Globus pallidus (tissue), 1 donor: ENCODE measurements around the gene SELENBP1.
"Not testable (repeated sequence)": the region's sequence is repeated elsewhere in the genome, so short reads cannot be mapped to it uniquely, and the experiment has no call there.

Source experiments
- DNase-seq: peaks from one replicate; pipeline ENCODE4 v3.0.0-alpha.2; 2015; ENCODE audit warnings: low spot score

Gene SELENBP1

DNA sequence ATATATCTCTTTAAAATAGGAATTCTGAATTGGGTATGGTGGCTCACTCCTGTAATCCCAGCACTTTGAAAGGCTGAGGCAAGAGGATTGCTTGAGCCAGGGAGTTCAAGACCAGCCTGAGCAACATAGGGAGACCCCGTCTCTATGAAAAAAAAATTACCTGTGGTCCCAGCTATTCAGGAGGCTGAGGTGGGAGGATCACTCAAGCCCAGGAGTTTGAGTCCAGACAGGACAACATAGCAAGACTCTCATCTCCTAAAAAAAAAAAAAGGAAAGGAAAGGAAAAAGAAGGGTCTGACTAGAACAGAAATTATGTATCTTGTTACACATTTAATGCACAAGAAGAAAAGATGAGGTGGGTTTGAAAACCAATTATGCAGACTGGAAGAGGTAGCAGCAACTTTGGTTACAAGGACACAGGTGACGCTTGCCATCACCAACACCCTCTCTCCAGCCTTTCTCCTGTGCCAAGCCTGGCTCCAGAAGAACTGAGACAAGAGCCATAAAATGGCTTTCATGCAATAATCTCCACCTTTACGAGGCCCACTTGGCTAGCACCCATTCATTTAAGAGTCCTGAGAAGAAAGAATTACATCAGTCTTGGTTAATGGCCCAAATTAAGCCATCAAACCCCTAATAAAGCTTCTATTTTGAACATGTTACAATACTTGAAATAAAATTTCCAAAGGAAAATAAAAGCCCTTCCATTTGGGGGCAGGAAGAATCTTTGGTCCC is 4.8 kb upstream of the SELENBP1 start:
- DNase-seq, result no peak

DNA sequence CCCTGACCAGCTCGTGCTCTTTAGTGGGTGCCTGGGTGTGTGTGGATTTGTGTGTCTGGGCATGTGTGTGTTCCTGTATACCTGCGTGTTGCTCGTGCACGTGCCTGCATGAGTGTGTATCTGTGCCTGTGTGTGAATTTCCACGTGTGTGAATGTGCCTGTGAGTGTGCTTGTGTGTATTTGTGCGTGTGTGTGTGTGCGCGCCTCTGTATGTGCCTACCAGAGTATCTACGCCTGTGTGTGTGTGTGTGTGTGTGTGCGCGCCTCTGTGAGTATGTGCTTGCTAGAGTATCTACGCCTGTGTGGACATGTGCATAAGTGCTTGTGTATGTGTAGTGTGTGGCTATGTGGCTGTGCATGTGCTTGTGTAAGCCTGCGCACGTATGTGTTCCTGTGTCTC is 691 bp upstream of the SELENBP1 start:
- no peak for DNase-seq

DNA sequence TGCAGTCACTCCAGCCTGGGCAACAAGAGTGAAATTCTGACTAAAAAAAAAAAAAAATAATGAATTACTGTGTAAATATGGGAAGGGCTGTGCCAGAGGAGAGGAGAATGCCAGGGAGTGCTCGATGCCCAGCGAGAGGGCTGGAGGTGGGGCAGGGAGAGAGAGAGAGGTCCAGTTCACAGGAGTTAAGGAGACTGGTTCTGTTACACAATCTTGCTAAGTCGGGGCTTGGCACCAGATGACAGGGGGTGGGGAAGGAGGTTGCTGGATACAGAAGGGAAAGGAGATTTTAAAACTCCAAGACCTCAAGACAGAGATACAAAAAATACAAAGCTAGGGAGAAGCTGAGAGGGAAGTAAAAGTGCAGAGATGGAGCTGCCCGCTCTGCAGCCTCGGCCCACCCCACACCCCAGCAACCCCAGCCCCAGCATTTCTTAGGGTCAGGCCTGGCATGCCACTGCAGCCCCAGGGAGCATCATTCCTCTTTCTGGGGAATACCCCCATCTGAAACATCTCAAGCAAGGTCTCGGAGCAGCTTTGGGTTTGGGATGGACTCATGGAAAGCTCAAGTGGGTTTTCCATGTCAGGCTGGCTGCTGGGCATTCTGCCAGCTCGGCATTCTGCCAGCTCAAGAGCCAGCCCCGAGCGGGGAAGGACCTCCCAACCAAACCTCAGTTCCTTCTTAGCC is 991 bp downstream of the SELENBP1 start:
- DNase-seq, result peak; percentile 69

DNA sequence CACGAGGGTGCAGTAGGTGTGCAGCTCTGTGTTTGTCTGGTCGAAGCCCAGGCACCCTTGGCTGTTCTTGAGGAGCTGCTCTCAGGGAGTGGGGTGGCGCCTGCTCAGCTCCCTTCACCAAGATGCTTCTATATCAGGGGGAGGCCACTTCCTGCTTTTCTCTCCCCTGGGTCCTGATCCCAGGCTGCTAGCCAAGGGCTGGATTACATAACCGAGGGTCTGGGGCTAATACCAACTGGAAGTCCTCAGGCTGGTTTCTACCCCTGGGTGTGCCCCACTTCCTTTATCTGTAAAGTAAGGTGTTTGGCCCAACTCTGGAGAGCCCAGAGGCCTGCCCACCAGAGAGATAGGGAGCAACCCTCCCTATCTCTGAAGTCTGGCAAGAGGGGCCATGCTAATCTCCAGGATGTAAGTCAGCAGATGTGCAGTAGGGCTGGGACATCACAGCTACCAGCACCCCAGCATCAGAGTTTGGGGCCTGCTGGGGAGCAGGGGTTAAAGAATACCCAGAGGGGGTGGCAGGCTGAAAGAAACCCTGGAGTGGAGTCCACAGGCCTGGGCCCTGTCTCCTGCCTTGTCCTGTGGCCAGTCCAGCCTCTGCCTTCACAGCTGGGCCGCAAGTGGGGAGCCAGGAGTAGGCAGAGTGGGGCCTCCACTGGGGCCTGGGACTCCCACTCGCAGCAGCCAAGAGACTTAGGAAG is 2.1 kb downstream of the SELENBP1 start:
- DNase-seq, result no peak

DNA sequence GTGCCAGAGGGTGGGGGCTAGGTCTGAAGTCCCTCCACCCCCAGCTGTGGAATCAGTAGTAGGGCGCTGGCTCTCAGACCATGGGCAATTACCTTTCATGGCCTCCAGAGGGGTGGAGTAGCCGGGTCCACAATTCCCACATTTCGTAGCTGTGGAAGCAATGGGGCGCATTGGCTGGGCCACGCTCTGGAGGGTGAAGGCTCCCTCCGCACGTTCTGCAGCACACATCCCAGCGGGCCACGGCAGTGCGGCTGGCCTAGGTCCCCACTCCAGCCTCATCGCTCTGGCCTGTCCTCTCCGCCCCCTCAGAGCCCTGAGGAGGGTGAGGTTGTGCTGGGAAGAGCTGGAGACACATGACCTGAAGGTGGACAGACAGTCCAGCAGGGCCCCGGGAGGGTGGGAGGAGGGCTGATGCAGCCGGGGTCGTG is 2.9 kb downstream of the SELENBP1 start:
- DNase-seq, result no peak

DNA sequence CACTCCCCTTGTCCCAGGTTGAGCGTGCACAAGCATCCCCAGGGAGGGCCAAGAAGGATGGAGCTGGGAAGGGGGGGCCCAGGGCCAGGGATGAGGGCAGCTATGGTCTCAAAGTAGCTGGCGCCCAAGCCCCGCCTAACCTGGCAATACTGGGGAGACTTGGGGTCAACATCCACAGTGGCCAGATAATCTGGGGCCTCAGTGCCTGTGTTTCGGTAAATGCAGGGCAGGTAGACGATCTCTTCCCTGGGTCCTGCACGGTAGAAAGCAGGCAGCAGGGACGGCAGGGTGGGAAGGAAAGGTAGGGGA is 3.2 kb downstream of the SELENBP1 start:
- DNase-seq, result no peak

DNA sequence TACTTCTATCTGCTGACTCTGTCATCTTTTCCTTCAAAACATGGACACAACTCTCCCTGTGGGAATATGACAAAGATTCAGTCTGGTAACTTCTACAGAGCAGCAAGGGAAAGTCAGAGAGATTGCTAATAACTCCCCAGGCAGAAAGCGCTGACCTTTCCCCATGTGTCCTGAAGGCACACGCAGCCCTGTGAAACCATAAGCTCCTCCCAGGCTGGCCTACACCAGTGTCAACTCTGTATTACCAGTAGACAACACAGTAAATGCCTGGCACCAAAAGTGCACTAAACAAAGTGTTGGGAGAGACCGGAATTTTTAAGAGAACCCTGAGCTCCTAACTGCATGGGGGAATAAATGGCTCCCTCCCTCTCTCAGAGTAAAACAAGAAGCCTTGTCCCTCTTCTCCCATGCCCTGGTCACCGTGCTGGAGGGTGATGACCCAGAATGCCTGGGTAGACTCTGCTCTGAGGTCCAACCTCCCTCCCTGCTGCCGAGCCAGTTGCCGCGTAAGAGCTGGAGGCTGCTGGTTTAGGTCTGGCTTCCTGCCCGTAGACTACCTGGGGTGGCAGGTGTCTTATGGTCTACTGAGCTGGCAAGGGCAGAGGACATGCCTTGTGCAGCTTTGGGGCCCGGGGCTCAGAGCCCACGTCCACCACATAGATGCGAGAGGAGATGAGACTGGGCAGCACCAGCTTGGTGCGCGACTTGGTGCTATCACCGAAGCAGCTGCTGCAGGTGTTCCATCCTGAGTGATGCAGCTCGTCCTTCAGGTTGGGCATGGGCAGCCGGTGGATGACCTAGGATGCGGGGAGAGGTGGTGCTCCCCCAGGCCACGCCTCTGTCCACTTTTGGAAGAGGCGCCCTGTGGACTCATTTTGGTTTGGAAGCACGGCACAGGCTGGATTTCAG is 3.9 kb downstream of the SELENBP1 start:
- no peak for DNase-seq

- no peak for DNase-seq
Measured at GRCh38 chr1:151367658-151368392, 4.7 kb downstream of the SELENBP1 start.

GRCh38 chr1:151364996-151365395 is 7.5 kb downstream of the SELENBP1 start:
- no peak for DNase-seq

GRCh38 chr1:151362308-151363155 is 10.0 kb downstream of the SELENBP1 start:
- DNase-seq, result no peak

DNA sequence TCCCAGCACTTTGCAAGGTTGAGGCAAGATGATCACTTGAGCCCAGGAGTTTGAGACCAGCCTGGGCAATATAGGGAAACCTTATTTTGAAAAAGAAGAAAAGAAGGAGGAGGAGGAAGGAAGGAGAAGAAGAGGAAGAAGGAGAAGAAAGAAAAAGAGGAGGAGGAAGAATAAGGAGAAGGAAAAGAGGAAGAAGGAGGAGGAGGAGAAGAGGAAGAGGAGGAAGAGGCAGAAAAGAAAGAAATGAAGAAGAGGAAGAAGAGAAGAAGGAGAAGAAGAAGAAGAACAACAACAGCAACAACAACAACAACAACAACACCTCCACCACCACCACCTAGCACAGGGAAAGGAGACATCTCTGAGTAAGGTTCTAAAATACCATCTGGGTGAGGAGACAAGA is 10.6 kb downstream of the SELENBP1 start:
- DNase-seq, result no peak

DNA sequence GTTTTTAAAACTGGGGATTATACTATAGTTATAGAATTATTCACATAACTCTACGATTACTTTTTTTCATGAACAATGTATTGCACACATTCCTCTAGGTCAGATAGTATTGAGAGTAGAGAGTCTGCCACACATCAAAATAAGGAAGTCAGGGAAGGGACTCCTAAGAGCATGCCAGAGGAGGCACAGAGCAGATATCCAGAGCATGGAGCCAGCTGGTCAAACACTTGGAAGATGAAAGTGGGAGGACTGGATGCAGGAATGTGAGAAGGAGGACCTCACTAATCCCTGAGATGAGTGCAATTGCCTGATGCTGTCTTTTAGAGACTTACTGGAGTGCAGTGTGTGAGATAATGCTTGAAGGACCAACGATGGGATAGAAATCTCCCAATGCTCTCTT is 15.8 kb downstream of the SELENBP1 start:
- DNase-seq, result no peak

DNA sequence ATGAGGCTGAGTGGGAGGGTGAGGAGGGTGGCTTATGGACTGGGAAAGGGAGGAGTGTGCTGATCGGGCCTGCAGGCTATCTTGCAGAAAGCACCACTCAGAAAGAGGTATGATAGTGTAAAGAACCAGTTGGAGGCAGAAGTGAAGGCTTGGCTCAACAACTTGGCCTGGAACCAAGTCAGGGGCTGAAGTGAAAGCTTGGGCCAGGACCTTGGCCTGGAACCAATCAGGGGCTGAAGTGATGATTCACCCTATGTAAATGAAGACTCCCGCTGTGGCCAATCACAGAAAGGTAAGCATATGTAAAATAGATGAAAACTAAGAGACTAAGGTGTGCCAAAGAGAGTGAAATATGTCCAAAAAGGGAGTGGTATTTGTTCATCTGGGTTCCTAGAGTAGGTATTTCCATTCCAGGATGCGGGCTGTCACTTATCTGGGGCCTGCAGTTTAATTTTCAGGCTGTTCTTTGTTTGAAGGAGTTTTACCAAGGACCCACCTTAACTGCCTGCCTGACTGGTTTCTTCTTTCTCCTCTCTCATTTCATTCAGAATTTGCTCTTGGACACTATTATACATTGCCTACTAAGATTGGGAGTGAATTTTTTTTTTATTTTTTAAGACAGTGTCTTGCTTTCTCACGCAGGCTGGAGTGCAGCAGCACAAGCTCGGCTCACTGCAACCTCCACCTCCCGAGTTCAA is 20.3 kb downstream of the SELENBP1 start:
- no peak for DNase-seq

DNA sequence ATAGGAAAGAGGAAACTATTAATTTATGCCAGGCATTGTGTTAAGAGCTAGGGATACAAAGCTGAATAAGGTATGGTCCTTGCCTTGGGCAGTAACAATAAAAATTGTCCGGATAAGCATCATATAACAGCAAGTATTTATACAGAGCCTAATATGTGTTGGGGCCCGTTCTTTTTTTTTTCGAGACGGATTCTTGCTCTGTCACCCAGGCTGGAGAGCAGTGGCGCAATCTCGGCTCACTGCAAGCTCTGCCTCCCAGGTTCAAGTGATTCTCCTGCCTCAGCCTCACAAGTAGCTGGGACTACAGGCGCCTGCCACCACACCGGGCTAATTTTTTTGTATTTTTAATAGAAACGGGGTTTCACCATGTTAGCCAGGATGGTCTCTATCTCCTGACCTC is 22.2 kb downstream of the SELENBP1 start:
- DNase-seq, result not testable (repeated sequence)

DNA sequence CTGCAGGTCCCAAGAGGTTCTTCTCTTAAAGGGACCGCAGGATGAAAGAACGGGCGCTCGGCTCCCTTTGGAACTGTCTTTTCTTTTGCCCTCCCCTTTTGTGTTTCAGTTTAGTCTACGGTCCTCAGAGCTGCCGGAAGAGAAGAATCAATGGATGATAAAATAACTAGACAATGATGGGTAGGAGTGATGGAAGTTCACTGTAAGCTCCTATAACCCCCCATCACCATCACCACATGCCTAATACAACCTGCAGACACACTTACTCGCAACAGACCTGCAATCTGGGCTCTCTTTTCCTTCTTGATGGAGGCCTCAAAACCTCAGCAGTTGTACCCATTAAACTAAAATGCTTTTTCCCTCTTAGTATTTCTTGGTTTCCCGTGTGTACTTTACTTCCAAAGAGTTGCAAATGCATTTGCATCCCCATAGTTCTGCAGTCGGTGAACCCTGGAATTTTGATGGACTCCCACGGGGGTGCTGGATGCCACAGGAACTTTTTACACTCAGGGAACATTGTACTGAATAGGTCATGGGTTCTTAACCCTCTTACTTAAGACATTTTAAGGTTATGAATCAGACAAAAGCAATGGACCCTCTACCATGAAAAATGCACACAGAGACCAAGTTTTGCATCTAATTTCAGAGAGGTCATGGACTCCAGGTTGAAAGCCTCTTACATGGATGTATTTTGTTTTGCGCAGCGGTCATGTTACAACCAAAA is 24.8 kb downstream of the SELENBP1 start:
- DNase-seq, result no peak

DNA sequence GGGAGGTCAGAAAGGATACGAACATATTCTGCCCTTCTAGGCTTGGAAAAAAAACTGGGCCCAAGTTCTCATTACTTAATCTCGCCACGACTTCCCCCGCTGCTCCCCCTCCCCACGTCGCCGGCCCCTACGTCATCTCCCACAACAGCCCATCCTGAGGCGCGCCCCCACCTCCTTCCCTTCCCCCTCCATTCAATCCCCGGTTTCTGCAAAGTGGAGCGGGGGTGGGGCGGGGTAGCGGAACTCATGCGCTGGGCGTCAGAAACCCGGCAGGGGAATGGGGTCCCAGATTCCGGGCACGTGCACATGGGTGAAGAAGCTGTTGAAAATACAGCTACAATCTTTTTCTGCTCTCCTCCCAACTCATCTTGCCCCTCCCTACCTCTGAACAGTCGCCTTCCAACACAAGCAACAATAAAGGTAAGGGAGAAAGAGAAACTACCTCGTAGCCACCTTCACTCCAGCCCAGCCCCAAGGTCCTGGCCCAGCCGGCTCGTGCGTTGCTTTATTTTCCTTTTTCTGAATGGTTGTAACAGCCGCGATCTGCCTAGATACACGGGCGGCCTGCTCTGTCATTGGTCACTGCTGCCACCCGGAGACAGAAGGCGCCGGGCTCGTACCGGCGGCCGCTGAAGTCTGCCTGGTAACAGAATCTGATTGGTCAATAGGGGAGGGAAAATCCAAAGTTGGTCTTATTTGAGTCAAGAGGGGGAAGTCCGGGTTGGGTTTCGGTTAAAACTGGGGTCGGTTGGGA is 25.6 kb downstream of the SELENBP1 start, which contains the start of gene RFX5:
RFX5 (minus strand) TSS at position 484 of the 754 bp plus-strand sequence. CDS start 932 bp downstream, outside the sequence.
- DNase-seq, result peak; percentile 96

- no peak for DNase-seq
Measured at GRCh38 chr1:151346082-151346768, 26.3 kb downstream of the SELENBP1 start.

GRCh38 chr1:151344291-151344690 is 28.2 kb downstream of the SELENBP1 start:
- no peak for DNase-seq
